ENCODE data around the gene SPINK13. TPM values are rescaled to one million over a fixed set of nuclear protein-coding genes. Genes with fewer than 3 reads are reported as not detected.

Gene SPINK13, protein sequence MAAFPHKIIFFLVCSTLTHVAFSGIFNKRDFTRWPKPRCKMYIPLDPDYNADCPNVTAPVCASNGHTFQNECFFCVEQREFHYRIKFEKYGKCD
- not detected for total RNA-seq

DNA sequence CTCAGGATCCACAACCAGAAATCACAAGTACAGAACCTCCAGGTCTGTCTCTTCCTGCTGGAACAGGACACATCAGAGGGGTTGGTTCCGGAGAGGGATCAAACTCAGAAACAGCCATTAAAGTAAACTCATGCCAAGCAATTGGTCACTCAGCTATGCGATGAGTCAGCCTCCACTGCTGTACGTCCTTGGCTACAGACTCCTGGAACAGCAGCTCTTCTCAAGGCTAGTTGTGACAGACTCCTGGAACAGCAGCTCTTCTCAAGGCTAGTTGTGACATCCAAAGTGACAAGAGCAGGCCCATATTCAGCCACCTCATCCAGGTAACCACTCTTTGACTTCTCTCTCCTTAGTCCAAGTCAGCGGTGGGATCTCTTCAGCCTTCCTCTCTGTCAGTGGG is at the start of gene SPINK13:
SPINK13 (plus strand) TSS at position 229 of the 400 bp plus-strand sequence. CDS start 1,279 bp downstream, outside the sequence.
- intact Hi-C loops (cut with DNase I) = no loop called here
- 60% methylated on average over 4 of the region's 4 CpGs for WGBS
- TF ChIP-seq, protein P1, sequence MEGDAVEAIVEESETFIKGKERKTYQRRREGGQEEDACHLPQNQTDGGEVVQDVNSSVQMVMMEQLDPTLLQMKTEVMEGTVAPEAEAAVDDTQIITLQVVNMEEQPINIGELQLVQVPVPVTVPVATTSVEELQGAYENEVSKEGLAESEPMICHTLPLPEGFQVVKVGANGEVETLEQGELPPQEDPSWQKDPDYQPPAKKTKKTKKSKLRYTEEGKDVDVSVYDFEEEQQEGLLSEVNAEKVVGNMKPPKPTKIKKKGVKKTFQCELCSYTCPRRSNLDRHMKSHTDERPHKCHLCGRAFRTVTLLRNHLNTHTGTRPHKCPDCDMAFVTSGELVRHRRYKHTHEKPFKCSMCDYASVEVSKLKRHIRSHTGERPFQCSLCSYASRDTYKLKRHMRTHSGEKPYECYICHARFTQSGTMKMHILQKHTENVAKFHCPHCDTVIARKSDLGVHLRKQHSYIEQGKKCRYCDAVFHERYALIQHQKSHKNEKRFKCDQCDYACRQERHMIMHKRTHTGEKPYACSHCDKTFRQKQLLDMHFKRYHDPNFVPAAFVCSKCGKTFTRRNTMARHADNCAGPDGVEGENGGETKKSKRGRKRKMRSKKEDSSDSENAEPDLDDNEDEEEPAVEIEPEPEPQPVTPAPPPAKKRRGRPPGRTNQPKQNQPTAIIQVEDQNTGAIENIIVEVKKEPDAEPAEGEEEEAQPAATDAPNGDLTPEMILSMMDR (IDR thresholded peaks at IDR 0.05) = no peak
- TF ChIP-seq EP300 (IDR thresholded peaks at IDR 0.05) (no peak), POLR2AphosphoS5 (IDR thresholded peaks at IDR 0.05) (no peak), POLR2A (IDR thresholded peaks at IDR 0.05; ENCODE audit: low read depth) (no peak)
- no peaks in the 10 kb centered on the region for H3K4me1 ChIP-seq
- DNase-seq (ENCODE audit: extremely low spot score) = no peak
- H3K9me3 ChIP-seq = peaks cover 0 to 5% (median 2%) of the 10 kb centered on the region in 4 donors
- H3K27me3 ChIP-seq = no peaks in the 10 kb centered on the region
- no peaks in the 10 kb centered on the region for H3K36me3 ChIP-seq
- H3K27ac ChIP-seq (replicated peaks in 1 of 4) = no peak within 1 kb of the TSS
- H3K4me3 ChIP-seq = no peak within 1 kb of the TSS

- intact Hi-C loops (cut with DNase I) = no loop called here
- TF ChIP-seq POLR2AphosphoS5 (IDR thresholded peaks at IDR 0.05) = no peak
- TF ChIP-seq EP300 (IDR thresholded peaks at IDR 0.05) = no peak
- TF ChIP-seq, protein P1 (IDR thresholded peaks at IDR 0.05) = no peak
- TF ChIP-seq POLR2A (IDR thresholded peaks at IDR 0.05; ENCODE audit: low read depth) = no peak
- Histone ChIP-seq H3K4me3 (no peak overlapping the region), H3K27ac (replicated peaks in 1 of 4) (no peak overlapping the region), H3K36me3 (no peaks in the 10 kb centered on the region), H3K4me1 (no peaks in the 10 kb centered on the region), H3K9me3 (no peaks in the 10 kb centered on the region), H3K27me3 (no peaks in the 10 kb centered on the region)
- 70% methylated on average over 6 of the region's 6 CpGs for WGBS
- no peak for DNase-seq (ENCODE audit: extremely low spot score)
Measured at GRCh38 chr5:148221508-148221907, 47.1 kb upstream of the SPINK13 start.

GRCh38 chr5:148224117-148224742 is 44.4 kb upstream of the SPINK13 start:
- 67% methylated on average over 2 of the region's 2 CpGs for WGBS
- intact Hi-C loops (cut with DNase I) = no loop called here
- TF ChIP-seq POLR2AphosphoS5 (IDR thresholded peaks at IDR 0.05) = no peak
- no peak for TF ChIP-seq POLR2A (IDR thresholded peaks at IDR 0.05; ENCODE audit: low read depth)
- TF ChIP-seq, protein P1 (IDR thresholded peaks at IDR 0.05) = no peak
- no peak for TF ChIP-seq EP300 (IDR thresholded peaks at IDR 0.05)
- no peaks in the 10 kb centered on the region for H3K4me1 ChIP-seq
- no peak overlapping the region for H3K4me3 ChIP-seq
- H3K9me3 ChIP-seq = no peaks in the 10 kb centered on the region
- DNase-seq (ENCODE audit: extremely low spot score) = no peak
- H3K36me3 ChIP-seq = no peaks in the 10 kb centered on the region
- H3K27ac ChIP-seq (replicated peaks in 1 of 4) = no peak overlapping the region
- no peaks in the 10 kb centered on the region for H3K27me3 ChIP-seq

GRCh38 chr5:148228392-148228984 is 40.1 kb upstream of the SPINK13 start:
- WGBS = 93% methylated on average over 3 of the region's 3 CpGs
- DNase-seq (ENCODE audit: extremely low spot score) = no peak
- intact Hi-C loops (cut with DNase I) = no loop called here

More at GRCh38 chr5:148228392-148228984, 40.1 kb upstream of the SPINK13 start:
- Histone ChIP-seq H3K4me3 (no peak overlapping the region), H3K4me1 (no peaks in the 10 kb centered on the region), H3K27me3 (no peaks in the 10 kb centered on the region), H3K27ac (replicated peaks in 1 of 4) (no peak overlapping the region), H3K36me3 (no peaks in the 10 kb centered on the region), H3K9me3 (no peaks in the 10 kb centered on the region)
- TF ChIP-seq EP300 (IDR thresholded peaks at IDR 0.05) (no peak), POLR2AphosphoS5 (IDR thresholded peaks at IDR 0.05) (no peak), POLR2A (IDR thresholded peaks at IDR 0.05; ENCODE audit: low read depth) (no peak)
- TF ChIP-seq, protein P1 (IDR thresholded peaks at IDR 0.05) = no peak

All from esophagus muscularis mucosa (tissue), 4 donors.